SK-N-SH treated with all-trans-retinoic acid at 6 μM for 48 hours (cell line): ENCODE measurements around the gene RAI2.

Experiments used
- ATAC-seq: fragments of 200-7000 bp; cut with Tn5 transposase; 3 replicates; pipeline ENCODE4 v1.9.1; 2020; ENCODE audit warnings: mild to moderate bottlenecking, moderate library complexity
- ARNTL ChIP-seq: fragments of 450-650 bp; formaldehyde crosslinking; IDR thresholded peaks from 2 replicates; pipeline ENCODE4 v1.5.0; 2020; ENCODE audit warnings: low read depth, mild to moderate bottlenecking, moderate library complexity, borderline replicate concordance
- BACH2 ChIP-seq: fragments of 250-450 bp; sonication (Bioruptor Pico); IDR thresholded peaks from 2 replicates; pipeline ENCODE4 v1.9.0; 2021; ENCODE audit warnings: mild to moderate bottlenecking, borderline replicate concordance
- CSDC2 ChIP-seq: fragments of 250-450 bp; sonication (Bioruptor Pico); IDR thresholded peaks from 2 replicates; pipeline ENCODE4 v1.5.0; 2020; ENCODE audit warnings: mild to moderate bottlenecking, moderate library complexity
- ISL1 ChIP-seq: fragments of 250-450 bp; sonication (Bioruptor Pico); IDR thresholded peaks from 2 replicates; pipeline ENCODE4 v2.1.2; 2022; ENCODE audit warnings: mild to moderate bottlenecking, moderate library complexity
- OSR1 ChIP-seq: fragments of 250-450 bp; sonication (Bioruptor Pico); IDR thresholded peaks from 2 replicates; pipeline ENCODE4 v1.8.0; 2022; ENCODE audit warnings: moderate library complexity, mild to moderate bottlenecking, inconsistent platforms
- PATZ1 ChIP-seq: fragments of 250-450 bp; sonication (Bioruptor Pico); IDR thresholded peaks from 2 replicates; pipeline ENCODE4 v1.8.0; 2020; ENCODE audit warnings: mild to moderate bottlenecking, moderate library complexity, borderline replicate concordance
- POU6F1 ChIP-seq: fragments of 250-450 bp; sonication (Bioruptor Pico); IDR thresholded peaks from 2 replicates; pipeline ENCODE4 v1.8.0; 2021; ENCODE audit warnings: low read depth, mild to moderate bottlenecking, moderate library complexity, borderline replicate concordance
- PPARA ChIP-seq: fragments of 250-450 bp; sonication (Bioruptor Pico); IDR thresholded peaks from 2 replicates; pipeline ENCODE4 v1.5.0; 2020; ENCODE audit warnings: mild to moderate bottlenecking, borderline replicate concordance
- RARB ChIP-seq: fragments of 250-450 bp; sonication (Bioruptor Pico); IDR thresholded peaks from 2 replicates; pipeline ENCODE4 v1.8.0; 2021; ENCODE audit warnings: mild to moderate bottlenecking, moderate library complexity
- SNAI2 ChIP-seq: fragments of 250-450 bp; sonication (Bioruptor Pico); IDR thresholded peaks from 2 replicates; pipeline ENCODE4 v1.5.0; 2020; ENCODE audit warnings: mild to moderate bottlenecking, moderate library complexity
- TCF4 ChIP-seq: fragments of 250-450 bp; sonication (Bioruptor Pico); IDR thresholded peaks from 2 replicates; pipeline ENCODE4 v1.8.0; 2021; ENCODE audit warnings: mild to moderate bottlenecking, moderate library complexity, borderline replicate concordance
- TOX ChIP-seq: fragments of 250-450 bp; sonication (Bioruptor Pico); IDR thresholded peaks from 2 replicates; pipeline ENCODE4 v1.8.0; 2021; ENCODE audit warnings: mild to moderate bottlenecking, moderate library complexity, borderline replicate concordance
- TSHZ2 ChIP-seq: fragments of 250-450 bp; sonication (Bioruptor Pico); IDR thresholded peaks from 2 replicates; pipeline ENCODE4 v1.5.0; 2020; ENCODE audit warnings: mild to moderate bottlenecking, moderate library complexity
- ZC3H10 ChIP-seq: fragments of 250-450 bp; sonication (Bioruptor Pico); IDR thresholded peaks from 2 replicates; pipeline ENCODE4 v1.5.1; 2021; ENCODE audit warnings: mild to moderate bottlenecking, moderate library complexity
- ZFP3 ChIP-seq: fragments of 250-450 bp; sonication (Bioruptor Pico); IDR thresholded peaks from 2 replicates; pipeline ENCODE4 v1.5.0; 2020; ENCODE audit warnings: mild to moderate bottlenecking, moderate library complexity
- ZFP30 ChIP-seq: fragments of 450-650 bp; formaldehyde crosslinking; IDR thresholded peaks from 2 replicates; pipeline ENCODE4 v1.5.0; 2022; ENCODE audit warnings: mild to moderate bottlenecking, moderate library complexity
- ZNF565 ChIP-seq: fragments of 450-650 bp; formaldehyde crosslinking; conservative IDR thresholded peaks from 2 replicates; pipeline ENCODE4 v1.5.0; 2020; ENCODE audit warnings: low read depth, mild to moderate bottlenecking, moderate library complexity
- ZNF70 ChIP-seq: fragments of 450-650 bp; formaldehyde crosslinking; IDR thresholded peaks from 2 replicates; pipeline ENCODE4 v1.5.0; 2020; ENCODE audit warnings: mild to moderate bottlenecking, moderate library complexity
- ZNF8 ChIP-seq: fragments of 450-650 bp; formaldehyde crosslinking; IDR thresholded peaks from 2 replicates; pipeline ENCODE4 v1.5.0; 2020; ENCODE audit warnings: mild to moderate bottlenecking, moderate library complexity
- TF ChIP-seq, protein P1 (sequence below): fragments of 250-450 bp; sonication (Bioruptor Pico); IDR thresholded peaks from 2 replicates; pipeline ENCODE4 v1.5.1; 2021; ENCODE audit warnings: mild to moderate bottlenecking, moderate library complexity

Gene RAI2

DNA sequence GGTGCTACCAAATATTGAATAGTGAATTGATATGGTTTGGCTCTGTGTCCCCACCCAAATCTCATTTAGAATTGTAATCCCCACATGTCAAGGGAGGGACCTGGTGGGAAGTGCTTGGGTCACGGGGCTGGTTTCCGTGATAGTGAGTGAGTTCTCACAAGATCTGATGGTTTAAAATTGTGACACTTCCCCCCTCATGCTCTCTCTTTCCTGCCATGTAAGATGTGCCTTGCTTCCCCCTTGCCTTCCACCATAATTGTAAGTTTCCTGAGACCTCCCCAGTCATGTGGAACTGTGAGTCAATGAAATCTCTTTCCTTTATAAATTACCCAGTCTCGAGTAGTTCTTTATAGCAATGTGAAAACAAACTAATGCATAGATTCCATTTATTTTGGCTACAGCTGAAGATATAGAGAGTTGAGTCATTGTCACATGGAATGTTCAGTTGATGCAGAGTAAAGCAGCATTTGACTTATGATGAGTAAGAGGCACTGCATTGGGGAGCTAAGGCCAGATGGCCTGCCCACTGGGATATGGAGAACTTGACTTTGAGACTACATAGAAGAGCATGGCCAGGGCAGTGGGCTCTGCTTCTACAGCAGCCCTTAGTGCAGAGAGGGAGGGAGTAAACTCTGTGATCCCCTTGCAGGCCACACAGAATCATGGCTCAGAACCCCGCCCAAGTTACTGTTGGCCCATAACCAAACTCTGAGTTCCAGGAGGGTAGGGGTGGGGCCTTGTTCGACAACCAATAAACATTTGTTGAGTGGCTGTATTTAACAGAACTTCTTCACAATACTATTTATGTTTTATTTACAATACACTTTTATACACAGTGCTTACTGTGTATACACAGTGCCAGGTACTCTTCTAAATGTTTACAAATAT lies 34.2 kb downstream of the RAI2 start:
- no peak for ATAC-seq
- TF ChIP-seq PPARA (CRISPR knock-in tag), result no peak
- no peak for TF ChIP-seq BACH2 (CRISPR knock-in tag)
- TF ChIP-seq, protein P1, sequence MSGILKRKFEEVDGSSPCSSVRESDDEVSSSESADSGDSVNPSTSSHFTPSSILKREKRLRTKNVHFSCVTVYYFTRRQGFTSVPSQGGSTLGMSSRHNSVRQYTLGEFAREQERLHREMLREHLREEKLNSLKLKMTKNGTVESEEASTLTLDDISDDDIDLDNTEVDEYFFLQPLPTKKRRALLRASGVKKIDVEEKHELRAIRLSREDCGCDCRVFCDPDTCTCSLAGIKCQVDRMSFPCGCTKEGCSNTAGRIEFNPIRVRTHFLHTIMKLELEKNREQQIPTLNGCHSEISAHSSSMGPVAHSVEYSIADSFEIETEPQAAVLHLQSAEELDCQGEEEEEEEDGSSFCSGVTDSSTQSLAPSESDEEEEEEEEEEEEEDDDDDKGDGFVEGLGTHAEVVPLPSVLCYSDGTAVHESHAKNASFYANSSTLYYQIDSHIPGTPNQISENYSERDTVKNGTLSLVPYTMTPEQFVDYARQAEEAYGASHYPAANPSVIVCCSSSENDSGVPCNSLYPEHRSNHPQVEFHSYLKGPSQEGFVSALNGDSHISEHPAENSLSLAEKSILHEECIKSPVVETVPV (CRISPR knock-in tag), result no peak
- TF ChIP-seq SNAI2 (CRISPR knock-in tag), result no peak
- TF ChIP-seq TCF4 (CRISPR knock-in tag), result no peak
- TF ChIP-seq ZNF565 (CRISPR knock-in tag), result no peak
- no peak for TF ChIP-seq ZC3H10 (CRISPR knock-in tag)
- TF ChIP-seq CSDC2 (CRISPR knock-in tag), result no peak

DNA sequence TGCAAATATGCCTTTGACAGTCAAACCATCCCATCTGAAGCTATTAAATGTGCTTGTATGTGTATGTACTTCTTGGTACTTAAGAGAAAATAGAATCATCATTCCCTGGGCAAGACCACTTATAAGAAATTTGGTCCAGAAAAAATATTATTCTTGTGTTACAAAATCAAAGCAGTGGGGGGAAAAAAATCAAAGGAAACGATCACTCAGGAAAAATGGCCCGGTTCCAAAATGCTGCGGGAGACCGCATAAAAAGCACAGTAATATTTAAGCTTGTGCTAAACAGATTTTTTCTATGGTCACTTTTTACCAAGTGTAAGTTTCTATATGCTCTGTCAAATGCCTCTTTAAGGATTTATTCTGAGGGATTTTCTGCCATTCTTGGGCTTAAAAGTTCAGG lies 36.1 kb downstream of the RAI2 start:
- ATAC-seq, result no peak
- no peak for TF ChIP-seq ZFP3 (CRISPR knock-in tag)
- TF ChIP-seq RARB (CRISPR knock-in tag), result no peak
- no peak for TF ChIP-seq CSDC2 (CRISPR knock-in tag)
- no peak for TF ChIP-seq PATZ1 (CRISPR knock-in tag)
- no peak for TF ChIP-seq PPARA (CRISPR knock-in tag)
- TF ChIP-seq OSR1 (CRISPR knock-in tag), result no peak
- no peak for TF ChIP-seq ZNF70 (CRISPR knock-in tag)
- no peak for TF ChIP-seq POU6F1 (CRISPR knock-in tag)
- no peak for TF ChIP-seq TSHZ2 (CRISPR knock-in tag)
- TF ChIP-seq ARNTL (CRISPR knock-in tag), result no peak
- no peak for TF ChIP-seq SNAI2 (CRISPR knock-in tag)
- TF ChIP-seq ZFP30, result no peak
- TF ChIP-seq ZNF8, result no peak
- TF ChIP-seq TCF4 (CRISPR knock-in tag), result no peak
- TF ChIP-seq, protein P1 (CRISPR knock-in tag), result no peak
- no peak for TF ChIP-seq ZC3H10 (CRISPR knock-in tag)
- no peak for TF ChIP-seq ISL1
- no peak for TF ChIP-seq TOX (CRISPR knock-in tag)
- TF ChIP-seq, all 23 proteins: peak for 0

DNA sequence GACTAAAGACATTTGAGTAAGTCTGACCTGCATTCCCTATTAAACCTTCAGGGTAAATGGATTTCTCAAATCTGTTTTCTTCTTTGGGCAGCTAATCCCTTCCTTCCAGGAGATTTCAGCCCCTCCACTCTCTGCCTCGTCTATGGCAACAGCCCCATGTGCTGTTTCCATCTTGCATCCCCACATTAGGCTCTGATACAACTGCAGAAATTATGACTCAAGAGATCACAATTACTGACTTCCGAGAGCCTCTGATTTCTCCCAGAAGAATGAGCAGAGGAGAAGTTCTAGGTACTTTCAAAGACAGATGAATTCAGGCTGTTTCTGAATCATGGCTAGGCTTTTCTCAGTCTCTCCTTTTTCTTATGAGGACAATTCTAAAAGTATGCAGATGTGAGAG lies 38.7 kb downstream of the RAI2 start:
- ATAC-seq, result no peak
- TF ChIP-seq PATZ1 (CRISPR knock-in tag) (no peak), RARB (CRISPR knock-in tag) (no peak), OSR1 (CRISPR knock-in tag) (no peak), ZNF8 (no peak), TSHZ2 (CRISPR knock-in tag) (no peak)
- TF ChIP-seq, protein P1 (CRISPR knock-in tag), result no peak
